GM23338 (cell line): ENCODE results near the gene CADPS2. TPM values are rescaled to one million over a fixed set of nuclear protein-coding genes. Genes with fewer than 3 reads are reported as not detected.

ENCODE experiments used
- ATAC-seq: fragments of 200-7000 bp; cut with Tn5 transposase; 3 replicates; pipeline ENCODE4 v1.9.1; 2020
- DNase-seq: peaks from one replicate; pipeline ENCODE4 v3.0.0-alpha.2; 2015; ENCODE audit warnings: low spot score
- H2AFZ ChIP-seq: fragments of 200-600 bp; sonication (generic); 2 replicates; pipeline ENCODE4 v1.8.0; 2016; ENCODE audit warnings: antibody characterized with exemption, mild to moderate bottlenecking, moderate library complexity
- H3F3A ChIP-seq: fragments of 200-600 bp; sonication (generic); replicated peaks from 2 replicates; pipeline ENCODE4 v1.8.0; 2017; ENCODE audit warnings: antibody characterized with exemption, mixed run types, low read depth
- H3K27ac ChIP-seq: fragments of 200-600 bp; sonication (generic); 2 replicates; pipeline ENCODE4 v1.6.1; 2016; ENCODE audit warnings: low read depth
- H3K27me3 ChIP-seq: fragments of 200-600 bp; sonication (generic); 2 replicates; pipeline ENCODE4 v1.8.0; 2016; ENCODE audit warnings: mild to moderate bottlenecking, mixed run types, moderate library complexity; ENCODE audit not compliant: insufficient read depth
- H3K36me3 ChIP-seq: fragments of 200-600 bp; sonication (generic); 2 replicates; pipeline ENCODE4 v1.8.0; 2016; ENCODE audit warnings: mild to moderate bottlenecking; ENCODE audit not compliant: insufficient read depth
- H3K4me1 ChIP-seq: fragments of 200-600 bp; sonication (generic); 2 replicates; pipeline ENCODE4 v1.8.0; 2016; ENCODE audit warnings: mild to moderate bottlenecking, moderate library complexity; ENCODE audit not compliant: insufficient read depth
- H3K4me2 ChIP-seq: fragments of 200-600 bp; sonication (generic); 2 replicates; pipeline ENCODE4 v1.7.1; 2017; ENCODE audit warnings: mixed run types
- H3K4me3 ChIP-seq: fragments of 200-600 bp; sonication (generic); 2 replicates; pipeline ENCODE4 v1.6.1; 2016; ENCODE audit warnings: mixed run types
- H3K79me2 ChIP-seq: fragments of 200-600 bp; sonication (generic); replicated peaks from 2 replicates; pipeline ENCODE4 v1.8.0; 2017; ENCODE audit warnings: mild to moderate bottlenecking; ENCODE audit not compliant: insufficient read depth
- H3K9me2 ChIP-seq: fragments of 200-600 bp; sonication (generic); 2 replicates; pipeline ENCODE4 v1.8.0; 2017; ENCODE audit not compliant: insufficient read depth
- H4K20me1 ChIP-seq: fragments of 200-600 bp; sonication (generic); replicated peaks from 2 replicates; pipeline ENCODE4 v1.8.0; 2017; ENCODE audit warnings: mild to moderate bottlenecking; ENCODE audit not compliant: insufficient read depth
- H3K27ac Mint-ChIP-seq: 2 replicates; pipeline ENCODE4 v1.8.0; 2020; ENCODE audit warnings: inconsistent platforms, mild to moderate bottlenecking, moderate library complexity, mixed read lengths
- H3K27me3 Mint-ChIP-seq: 3 replicates; pipeline ENCODE4 v1.8.0; 2022; ENCODE audit warnings: low read depth, mild to moderate bottlenecking, moderate library complexity, mixed read lengths, inconsistent platforms; ENCODE audit not compliant: insufficient read depth, poor library complexity
- H3K36me3 Mint-ChIP-seq: 3 replicates; pipeline ENCODE4 v1.8.0; 2021; ENCODE audit warnings: low read depth, mild to moderate bottlenecking, inconsistent platforms, moderate library complexity, mixed read lengths
- H3K4me1 Mint-ChIP-seq: 3 replicates; pipeline ENCODE4 v1.8.0; 2020; ENCODE audit warnings: mild to moderate bottlenecking, inconsistent platforms, mixed read lengths
- H3K4me3 Mint-ChIP-seq: 3 replicates; pipeline ENCODE4 v1.8.0; 2021; ENCODE audit warnings: moderate library complexity, mild to moderate bottlenecking, inconsistent platforms, mixed read lengths
- H3K9me3 Mint-ChIP-seq: 3 replicates; pipeline ENCODE4 v1.8.0; 2020; ENCODE audit warnings: moderate library complexity, mild to moderate bottlenecking, inconsistent platforms, mixed read lengths
- CTCF ChIP-seq, 2 experiments: fragments of 200-600 bp in 1 of 2; sonication (generic) in 1 of 2; conservative IDR thresholded peaks; 2 replicates each; pipeline versions ENCODE4 v1.5.1 to v1.6.1; 2016 to 2017; ENCODE audit warnings: antibody characterized with exemption in 2 of 2, low read depth in 2 of 2, mild to moderate bottlenecking in 2 of 2, moderate library complexity in 1 of 2
- ETS1 ChIP-seq: IDR thresholded peaks from 2 replicates; pipeline ENCODE4 v1.6.1; 2016; ENCODE audit warnings: antibody characterized with exemption
- EZH2 ChIP-seq: fragments of 200-600 bp; sonication (generic); IDR thresholded peaks from one replicate; pipeline ENCODE4 v1.8.0; 2017; ENCODE audit warnings: antibody characterized with exemption, mild to moderate bottlenecking, low read depth; ENCODE audit not compliant: unreplicated experiment
- EZH2phosphoT487 ChIP-seq: fragments of 200-600 bp; sonication (generic); IDR thresholded peaks from one replicate; pipeline ENCODE4 v1.8.1; 2018; ENCODE audit warnings: antibody characterized with exemption; ENCODE audit not compliant: unreplicated experiment
- JUNB ChIP-seq: IDR thresholded peaks from one replicate; pipeline ENCODE4 v1.6.1; 2016; ENCODE audit warnings: antibody characterized with exemption; ENCODE audit not compliant: unreplicated experiment
- NANOG ChIP-seq: IDR thresholded peaks from 2 replicates; pipeline ENCODE4 v1.6.1; 2016; ENCODE audit warnings: antibody characterized with exemption, borderline replicate concordance
- POLR2AphosphoS5 ChIP-seq: IDR thresholded peaks from 2 replicates; pipeline ENCODE4 v1.6.1; 2016; ENCODE audit warnings: antibody characterized with exemption, low read depth
- STAT1 ChIP-seq: IDR thresholded peaks from one replicate; pipeline ENCODE4 v1.6.1; 2016; ENCODE audit warnings: antibody characterized with exemption; ENCODE audit not compliant: unreplicated experiment
- ZNF462 ChIP-seq: fragments of 250-450 bp; sonication (Bioruptor Pico); IDR thresholded peaks from 2 replicates; pipeline ENCODE4 v1.5.0; 2020; ENCODE audit warnings: mild to moderate bottlenecking, moderate library complexity
- polyA plus RNA-seq: library from polyadenylated mRNA; unstranded; fragments of >200 nt; fragmentation: Nextera tagmentation; extraction: Ambion mirVana; gene quantifications from 2 replicates; pipeline ENCODE4 v1.2.1, GENCODE V29; 2016
- total RNA-seq: library from RNA; depleted of rRNA; stranded (reverse); fragments of >200 nt; shearing (Covaris generic); gene quantifications from 2 replicates; pipeline ENCODE4 v1.2.3, GENCODE V29; 2014

CADPS2 gene
- total and polyA plus RNA-seq, 2 experiments from 2014 or later = 16.3 to 36.9 TPM

- DNase-seq (no peak), ATAC-seq (no peak)
- Histone ChIP-seq H3K27ac (no peak overlapping the region), H2AFZ (no peak overlapping the region), H4K20me1 (no peaks in the 10 kb centered on the region), H3K79me2 (no peaks in the 10 kb centered on the region), H3K4me3 (no peak overlapping the region), H3K27me3 (no peaks in the 10 kb centered on the region), H3K4me1 (no peaks in the 10 kb centered on the region), H3K9me2 (no peaks in the 10 kb centered on the region), H3K4me2 (no peak overlapping the region), H3F3A (no peaks in the 10 kb centered on the region), H3K36me3 (no peaks in the 10 kb centered on the region)
- no peak overlapping the region for H3K27ac Mint-ChIP-seq
- peaks cover 8% of the 10 kb centered on the region; the same call in 2 of the 3 replicates for H3K4me1 Mint-ChIP-seq
- TF ChIP-seq POLR2AphosphoS5 (no peak), CTCF (conservative IDR thresholded peaks at IDR 0.05; ENCODE audit: low read depth in 2 of 2) (no peak), JUNB (no peak), EZH2phosphoT487 (no peak), NANOG (no peak), ETS1 (no peak), ZNF462 (no peak), STAT1 (no peak), EZH2 (no peak)
- no peaks in the 10 kb centered on the region for H3K9me3 Mint-ChIP-seq
- no peak overlapping the region for H3K4me3 Mint-ChIP-seq
- no peaks in the 10 kb centered on the region for H3K36me3 Mint-ChIP-seq
- H3K27me3 Mint-ChIP-seq = peaks cover 5% of the 10 kb centered on the region
Measured at GRCh38 chr7:122482212-122482611, 404.0 kb downstream of the CADPS2 start.
